ENCODE results near the gene SNRNP70. TPM values are rescaled to one million over a fixed set of nuclear protein-coding genes. Genes with fewer than 3 reads are reported as not detected.

The SNRNP70 gene
- total and polyA plus RNA-seq, 7 donors, result 33.8 to 382 (median 167) TPM

GRCh38 chr19:49092686-49093085 lies 7.4 kb downstream of the SNRNP70 start:
- intact Hi-C loops (cut with DNase I), result no loop called here
- TF ChIP-seq EP300 (IDR thresholded peaks at IDR 0.05) (no peak), POLR2AphosphoS5 (IDR thresholded peaks at IDR 0.05) (no peak)
- WGBS, 2 donors, result 90 to 94% methylated on average over 6 of the region's 6 CpGs
- no peaks in the 10 kb centered on the region for H3K9me3 ChIP-seq
- no peak overlapping the region for H3K4me3 ChIP-seq
- H3K27ac ChIP-seq, result no peak overlapping the region
- no peak for DNase-seq
- H3K27me3 ChIP-seq, result no peaks in the 10 kb centered on the region
- peaks cover 0 to 11% (median 9%) of the 10 kb centered on the region in 4 donors for H3K4me1 ChIP-seq
- peaks cover 36 to 96% (median 62%) of the 10 kb centered on the region in 4 donors for H3K36me3 ChIP-seq

DNA sequence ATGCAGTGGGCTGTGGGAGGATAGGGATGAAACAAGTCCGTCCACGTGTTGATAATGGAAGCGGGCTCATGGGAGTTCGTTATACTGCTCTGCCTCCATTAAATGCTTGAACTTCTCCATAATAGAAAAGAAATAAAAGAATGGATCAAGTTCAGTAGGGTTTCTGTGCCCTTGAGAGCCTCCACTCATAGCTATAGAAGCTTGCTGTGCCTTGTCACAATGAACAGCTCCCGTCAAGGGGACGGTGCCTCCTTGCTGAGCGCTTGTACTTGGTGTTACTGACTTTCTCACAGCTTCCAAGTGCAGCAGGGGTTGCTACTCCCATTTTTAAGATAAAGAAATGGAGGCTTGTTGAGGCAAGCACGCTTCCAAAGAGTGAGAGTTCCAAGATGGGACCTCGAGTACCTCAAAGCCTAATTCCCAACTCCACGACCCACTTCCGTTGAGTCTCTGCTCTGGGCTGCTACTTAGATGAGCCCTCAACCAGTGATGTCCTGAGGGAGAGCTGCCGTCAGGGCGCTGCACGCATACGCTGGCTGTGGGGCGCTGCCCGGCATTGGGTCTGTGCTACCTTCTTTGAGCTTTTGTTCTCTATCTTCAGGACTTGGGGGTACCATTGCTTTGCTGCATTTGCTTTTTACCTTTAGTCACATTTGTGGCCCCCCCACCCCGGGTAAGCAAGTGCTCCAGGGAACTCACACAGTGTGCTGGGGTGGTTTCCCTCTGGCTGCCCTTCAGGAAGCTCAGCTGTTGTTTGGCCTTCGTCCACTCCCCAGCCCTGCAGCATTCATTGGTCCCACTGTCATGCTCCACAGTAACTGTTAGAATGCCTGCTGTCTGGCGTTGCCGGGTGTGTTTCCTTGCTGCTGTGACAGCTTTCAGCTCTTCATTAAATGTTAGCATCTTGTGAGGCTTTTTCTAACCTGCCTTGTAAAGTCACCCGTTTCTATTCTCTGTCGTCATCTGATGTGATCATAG lies 9.5 kb downstream of the SNRNP70 start:
- no peaks in the 10 kb centered on the region for H3K27me3 ChIP-seq
- DNase-seq, result no peak
- TF ChIP-seq POLR2AphosphoS5 (IDR thresholded peaks at IDR 0.05) (no peak), CTCF (IDR thresholded peaks at IDR 0.05) (no peak), POLR2A (IDR thresholded peaks at IDR 0.05) (no peak), EP300 (IDR thresholded peaks at IDR 0.05) (no peak)
- no peaks in the 10 kb centered on the region for H3K4me1 ChIP-seq
- intact Hi-C loops (cut with DNase I), result loop anchor here (5.0 kb wide), 1 partner anchor 113 kb away; no protein-coding TSS in a partner anchor
- no peak overlapping the region for H3K4me3 ChIP-seq
- no peak overlapping the region for H3K27ac ChIP-seq
- H3K9me3 ChIP-seq, result no peaks in the 10 kb centered on the region
- H3K36me3 ChIP-seq, result peaks cover 47 to 98% (median 76%) of the 10 kb centered on the region in 4 donors
- 83 to 85% methylated on average over 23 of the region's 23 CpGs for WGBS, 2 donors

- Histone ChIP-seq H3K27ac (peak overlapping the region in 1 of 4 donors; percentile 30), H3K4me3 (no peak overlapping the region), H3K36me3 (peaks cover 51 to 98% (median 72%) of the 10 kb centered on the region in 4 donors), H3K27me3 (no peaks in the 10 kb centered on the region), H3K9me3 (no peaks in the 10 kb centered on the region), H3K4me1 (no peaks in the 10 kb centered on the region)
- 49 to 61% methylated on average over 8 of the region's 8 CpGs for WGBS, 2 donors
- TF ChIP-seq CTCF (IDR thresholded peaks at IDR 0.05), result peak; percentile 92 to 99 (median 96)
- no peak for TF ChIP-seq EP300 (IDR thresholded peaks at IDR 0.05)
- intact Hi-C loops (cut with DNase I), result loop anchor here (1.0 to 5.0 kb wide), 2 partner anchors 47 to 110 kb away; no protein-coding TSS in a partner anchor
- DNase-seq, result peak; percentile 79
These were observed 12.4 kb downstream of the SNRNP70 start for GRCh38 chr19:49097453-49098288.

GRCh38 chr19:49098795-49099194 lies 13.5 kb downstream of the SNRNP70 start:
- H3K9me3 ChIP-seq, result no peaks in the 10 kb centered on the region
- H3K4me3 ChIP-seq, result no peak overlapping the region
- 64 to 81% methylated on average over 4 of the region's 4 CpGs for WGBS, 2 donors
- intact Hi-C loops (cut with DNase I), result loop anchor here (1.0 to 5.0 kb wide), 2 partner anchors 46 to 109 kb away; no protein-coding TSS in a partner anchor
- TF ChIP-seq POLR2A (IDR thresholded peaks at IDR 0.05) (no peak), EP300 (IDR thresholded peaks at IDR 0.05) (no peak), POLR2AphosphoS5 (IDR thresholded peaks at IDR 0.05) (no peak), CTCF (IDR thresholded peaks at IDR 0.05) (no peak)
- H3K27ac ChIP-seq, result no peak overlapping the region
- H3K27me3 ChIP-seq, result no peaks in the 10 kb centered on the region
- H3K36me3 ChIP-seq, result peaks cover 46 to 98% (median 64%) of the 10 kb centered on the region in 4 donors
- no peak for DNase-seq
- no peaks in the 10 kb centered on the region for H3K4me1 ChIP-seq
